SK-N-SH (cell line): ENCODE measurements around the gene ATF4. TPM values are rescaled to one million over a fixed set of nuclear protein-coding genes. Genes with fewer than 3 reads are reported as not detected.

ENCODE experiments used
- CTCF ChIA-PET: fragments of 300-600, 350-600 bp; formaldehyde crosslinking; extraction: SDS; loops from one replicate; lab custom pipeline; 2021; lab: Yijun Ruan, JAX
- POLR2A ChIA-PET: fragments of 350-600 bp; sonication (Branson Sonifier 250); formaldehyde crosslinking; extraction: SDS; loops from one replicate; lab custom pipeline; 2020; ENCODE audit warnings: antibody characterized with exemption, inconsistent platforms; lab: Yijun Ruan, JAX
- DNase-seq: peaks from one replicate; pipeline ENCODE4 v3.0.0; 2012
- H2AFZ ChIP-seq: fragments of 200-600 bp; sonication (generic); 2 replicates; pipeline ENCODE4 v1.8.1; 2016; ENCODE audit warnings: antibody characterized with exemption, mild to moderate bottlenecking, low read depth
- H3F3A ChIP-seq: fragments of 200-600 bp; sonication (generic); replicated peaks from 2 replicates; pipeline ENCODE3; 2016; ENCODE audit warnings: antibody characterized with exemption, mild to moderate bottlenecking; ENCODE audit not compliant: insufficient read depth
- H3K27ac ChIP-seq, 2 experiments: fragments of 200-500 bp in 1 of 2; fragments of 200-600 bp in 1 of 2; sonication (Bioruptor generic) in 1 of 2; sonication (generic), shearing (Covaris generic) in 1 of 2; 2 replicates each; pipeline versions ENCODE4 v1.5.1 to v1.6.1; 2014 to 2016; ENCODE audit warnings: low read depth in 2 of 2, inconsistent platforms in 1 of 2, low read length in 1 of 2, mild to moderate bottlenecking in 1 of 2, mixed read lengths in 1 of 2
- H3K27me3 ChIP-seq: fragments of 200-600 bp; sonication (generic), shearing (Covaris generic); 2 replicates; pipeline ENCODE4 v1.6.1; 2016; ENCODE audit warnings: mixed run types; ENCODE audit not compliant: insufficient read depth
- H3K36me3 ChIP-seq, 2 experiments: fragments of 200-500 bp in 1 of 2; fragments of 200-600 bp in 1 of 2; sonication (Bioruptor generic) in 1 of 2; sonication (generic) in 1 of 2; replicated peaks in 1 of 2; 2 replicates each; pipeline versions ENCODE3 to v1.5.1; 2014 to 2016; ENCODE audit warnings: low read length in 1 of 2, mild to moderate bottlenecking in 1 of 2; ENCODE audit not compliant: insufficient read depth in 2 of 2, control insufficient read depth in 1 of 2
- H3K4me1 ChIP-seq, 2 experiments: fragments of 200-500 bp in 1 of 2; fragments of 200-600 bp in 1 of 2; sonication (Bioruptor generic) in 1 of 2; sonication (generic), shearing (Covaris generic) in 1 of 2; 2 replicates each; pipeline versions ENCODE4 v1.5.1 to v1.6.1; 2014 to 2016; ENCODE audit warnings: low read depth in 1 of 2, low read length in 1 of 2, mixed run types in 1 of 2; ENCODE audit not compliant: insufficient read depth in 2 of 2, control insufficient read depth in 1 of 2
- H3K4me2 ChIP-seq: fragments of 200-600 bp; sonication (generic), shearing (Covaris generic); 2 replicates; pipeline ENCODE4 v1.6.1; 2017; ENCODE audit warnings: mixed run types
- H3K4me3 ChIP-seq, 2 experiments: fragments of 200-500 bp in 1 of 2; fragments of 200-600 bp in 1 of 2; sonication (Bioruptor generic) in 1 of 2; sonication (generic), shearing (Covaris generic) in 1 of 2; 2 replicates each; pipeline versions ENCODE4 v1.5.1 to v1.8.1; 2014 to 2016; ENCODE audit warnings: low read depth in 2 of 2, inconsistent platforms in 1 of 2, low read length in 1 of 2, mild to moderate bottlenecking in 1 of 2, mixed read lengths in 1 of 2, moderate library complexity in 1 of 2
- H3K79me2 ChIP-seq: fragments of 200-600 bp; sonication (generic); 2 replicates; pipeline ENCODE4 v1.8.1; 2017; ENCODE audit warnings: mild to moderate bottlenecking; ENCODE audit not compliant: insufficient read depth
- H3K9ac ChIP-seq: fragments of 200-600 bp; sonication (generic); 2 replicates; pipeline ENCODE4 v1.6.1; 2017; ENCODE audit warnings: mixed run types
- H3K9me2 ChIP-seq: fragments of 200-600 bp; sonication (generic); 2 replicates; pipeline ENCODE4 v1.6.1; 2017; ENCODE audit warnings: mixed run types
- H3K9me3 ChIP-seq: fragments of 200-600 bp; sonication (generic); 2 replicates; pipeline ENCODE4 v1.6.1; 2017; ENCODE audit warnings: mixed run types, mild to moderate bottlenecking, moderate library complexity
- H4K20me1 ChIP-seq: fragments of 200-600 bp; sonication (generic); 2 replicates; pipeline ENCODE4 v1.6.1; 2017; ENCODE audit warnings: mild to moderate bottlenecking, mixed run types; ENCODE audit not compliant: insufficient read depth
- CTCF ChIP-seq: fragments of 200-600 bp; sonication (generic); IDR thresholded peaks from 2 replicates; pipeline ENCODE4 v1.6.1; 2017; ENCODE audit warnings: antibody characterized with exemption, mild to moderate bottlenecking, moderate library complexity
- EP300 ChIP-seq, 2 experiments: IDR thresholded peaks; 2 replicates each; pipeline versions ENCODE4 v1.4.0 to v1.6.1; 2012; ENCODE audit warnings: borderline replicate concordance in 1 of 2, low read depth in 1 of 2, low read length in 1 of 2
- EZH2phosphoT487 ChIP-seq: fragments of 200-600 bp; sonication (generic); IDR thresholded peaks from 2 replicates; pipeline ENCODE4 v1.6.1; 2017; ENCODE audit warnings: low read depth, mixed run types, mild to moderate bottlenecking, antibody characterized with exemption, moderate library complexity, borderline replicate concordance
- GABPA ChIP-seq: IDR thresholded peaks from 2 replicates; pipeline ENCODE4 v1.4.0; 2012; ENCODE audit warnings: low read depth, mild to moderate bottlenecking
- POLR2AphosphoS5 ChIP-seq: IDR thresholded peaks from 2 replicates; pipeline ENCODE4 v1.6.1; 2012; ENCODE audit warnings: low read depth, low read length
- REST ChIP-seq: IDR thresholded peaks from 2 replicates; pipeline ENCODE4 v1.6.1; 2012; ENCODE audit warnings: mild to moderate bottlenecking, low read depth, low read length, moderate library complexity
- TAF1 ChIP-seq: IDR thresholded peaks from 2 replicates; pipeline ENCODE4 v1.6.1; 2012; ENCODE audit warnings: low read depth, mild to moderate bottlenecking, low read length, moderate library complexity, borderline replicate concordance
- TEAD4 ChIP-seq: IDR thresholded peaks from 2 replicates; pipeline ENCODE4 v1.4.0; 2012; ENCODE audit warnings: mild to moderate bottlenecking, borderline replicate concordance; ENCODE audit not compliant: insufficient read depth
- USF1 ChIP-seq: IDR thresholded peaks from 2 replicates; pipeline ENCODE4 v1.4.0; 2012; ENCODE audit warnings: low read depth, borderline replicate concordance
- YY1 ChIP-seq: IDR thresholded peaks from 2 replicates; pipeline ENCODE4 v1.4.0; 2012; ENCODE audit warnings: low read depth, mild to moderate bottlenecking
- WGBS: methylation state at CpG from one replicate; pipeline ENCODE4 v1.1.6; 2017; ENCODE audit warnings: low lambda C conversion rate; 5-methylcytosine and 5-hydroxymethylcytosine counted together
- polyA plus RNA-seq, 3 experiments: library from polyadenylated mRNA; depleted of rRNA; stranded (reverse); fragments of >200 nt; gene quantifications; 2 replicates each; pipeline ENCODE4 v1.2.3, GENCODE V29; 2012

ATF4 gene
- polyA plus RNA-seq, 1 of the 3 experiments (the other 2 are of a cell fraction), result 375 TPM

GRCh38 chr22:39565414-39565944, 45.1 kb downstream of the ATF4 start (continued):
- TF ChIP-seq REST (no peak), EP300 (IDR thresholded peaks at IDR 0.05; ENCODE audit: borderline replicate concordance in 1 of 2, low read depth in 1 of 2, low read length in 1 of 2) (no peak), TEAD4 (no peak), YY1 (no peak), GABPA (no peak), CTCF (no peak)

GRCh38 chr22:39567135-39567946, 47.0 kb downstream of the ATF4 start:
- WGBS, result 74% methylated on average over 8 of the region's 14 CpGs
- no peaks in the 10 kb centered on the region for H3K9me3 ChIP-seq
- no peaks in the 10 kb centered on the region for H3K36me3 ChIP-seq
- no peak overlapping the region for H3K4me3 ChIP-seq
- no peak overlapping the region for H3K27ac ChIP-seq
- DNase-seq, result no peak
- no peak overlapping the region for H2AFZ ChIP-seq
- H3K4me1 ChIP-seq, result no peaks in the 10 kb centered on the region
- H3K27me3 ChIP-seq, result no peaks in the 10 kb centered on the region
- TF ChIP-seq USF1 (no peak), TAF1 (no peak), EZH2phosphoT487 (no peak), POLR2AphosphoS5 (no peak)
- H3K9ac ChIP-seq, result no peak overlapping the region
- POLR2A ChIA-PET, result no interaction called here
- no peaks in the 10 kb centered on the region for H3K79me2 ChIP-seq
- CTCF ChIA-PET, result no interaction called here
- no peaks in the 10 kb centered on the region for H3K9me2 ChIP-seq
- no peaks in the 10 kb centered on the region for H3F3A ChIP-seq
- H3K4me2 ChIP-seq, result no peak overlapping the region
- H4K20me1 ChIP-seq, result no peaks in the 10 kb centered on the region
